ENCODE results near the gene CAPZA2. TPM values are rescaled to one million over a fixed set of nuclear protein-coding genes. Genes with fewer than 3 reads are reported as not detected.

The CAPZA2 gene
- total and polyA plus RNA-seq, 2 experiments from 2014 or later = 49.1 to 106 TPM

- TF ChIP-seq EZH2phosphoT487 (IDR thresholded peaks at IDR 0.05; ENCODE audit: unreplicated experiment) (no peak), CREB1 (CRISPR knock-in tag; IDR thresholded peaks at IDR 0.05; ENCODE audit: low read depth) (no peak), ETS1 (IDR thresholded peaks at IDR 0.05) (no peak), NANOG (IDR thresholded peaks at IDR 0.05; ENCODE audit: borderline replicate concordance) (no peak)
Measured at GRCh38 chr7:116834815-116835504, 27.4 kb upstream of the CAPZA2 start (continued).

GRCh38 chr7:116836048-116836447 lies 26.3 kb upstream of the CAPZA2 start:
- ATAC-seq (no peak), DNase-seq (ENCODE audit: low spot score) (no peak)
- Mint-ChIP-seq H3K4me3 (no peak overlapping the region), H3K9me3 (no peaks in the 10 kb centered on the region), H3K27me3 (ENCODE audit: insufficient read depth, low read depth, poor library complexity) (peaks cover 2% of the 10 kb centered on the region), H3K4me1 (peaks cover 2% of the 10 kb centered on the region; the same call in 2 of the 3 replicates), H3K27ac (no peak overlapping the region), H3K36me3 (ENCODE audit: low read depth) (no peaks in the 10 kb centered on the region)
- H3K27me3 ChIP-seq (ENCODE audit: insufficient read depth) = no peaks in the 10 kb centered on the region
- no peaks in the 10 kb centered on the region for H3K4me1 ChIP-seq (ENCODE audit: insufficient read depth)
- H3K4me2 ChIP-seq = no peak overlapping the region
- no peak overlapping the region for H3K4me3 ChIP-seq
- no peaks in the 10 kb centered on the region for H3K79me2 ChIP-seq (replicated peaks; ENCODE audit: insufficient read depth)
- H3K9me2 ChIP-seq (ENCODE audit: insufficient read depth) = no peaks in the 10 kb centered on the region
- H4K20me1 ChIP-seq (replicated peaks; ENCODE audit: insufficient read depth) = no peaks in the 10 kb centered on the region
- H3K27ac ChIP-seq (ENCODE audit: low read depth) = no peak overlapping the region
- H2AFZ ChIP-seq = no peak overlapping the region
- no peaks in the 10 kb centered on the region for H3F3A ChIP-seq (replicated peaks; ENCODE audit: low read depth)
- no peaks in the 10 kb centered on the region for H3K36me3 ChIP-seq (ENCODE audit: insufficient read depth)
- no peak for TF ChIP-seq ETS1 (IDR thresholded peaks at IDR 0.05)
- TF ChIP-seq STAT1 (IDR thresholded peaks at IDR 0.05; ENCODE audit: unreplicated experiment) = no peak
- no peak for TF ChIP-seq CREB1 (CRISPR knock-in tag; IDR thresholded peaks at IDR 0.05; ENCODE audit: low read depth)
- no peak for TF ChIP-seq ZNF331 (CRISPR knock-in tag; IDR thresholded peaks at IDR 0.05; ENCODE audit: low read depth)
- no peak for TF ChIP-seq POLR2AphosphoS5 (IDR thresholded peaks at IDR 0.05; ENCODE audit: low read depth)
- no peak for TF ChIP-seq ZNF462 (CRISPR knock-in tag; IDR thresholded peaks at IDR 0.05)
- no peak for TF ChIP-seq JUNB (IDR thresholded peaks at IDR 0.05; ENCODE audit: unreplicated experiment)
- no peak for TF ChIP-seq EZH2phosphoT487 (IDR thresholded peaks at IDR 0.05; ENCODE audit: unreplicated experiment)
- no peak for TF ChIP-seq REST (IDR thresholded peaks at IDR 0.05; ENCODE audit: unreplicated experiment)
- TF ChIP-seq EZH2 (IDR thresholded peaks at IDR 0.05; ENCODE audit: low read depth, unreplicated experiment) = no peak
- no peak for TF ChIP-seq ZNF114 (CRISPR knock-in tag; IDR thresholded peaks at IDR 0.05)

All from GM23338 (cell line).